Raji (cell line): ENCODE results near the gene CDKN2A.

Experiments
- POLR2A ChIP-seq: IDR thresholded peaks from 2 replicates; pipeline ENCODE4 v1.6.1; 2011; ENCODE audit warnings: low read depth, low read length, control low read depth; ENCODE audit not compliant: insufficient read depth

Gene CDKN2A

DNA sequence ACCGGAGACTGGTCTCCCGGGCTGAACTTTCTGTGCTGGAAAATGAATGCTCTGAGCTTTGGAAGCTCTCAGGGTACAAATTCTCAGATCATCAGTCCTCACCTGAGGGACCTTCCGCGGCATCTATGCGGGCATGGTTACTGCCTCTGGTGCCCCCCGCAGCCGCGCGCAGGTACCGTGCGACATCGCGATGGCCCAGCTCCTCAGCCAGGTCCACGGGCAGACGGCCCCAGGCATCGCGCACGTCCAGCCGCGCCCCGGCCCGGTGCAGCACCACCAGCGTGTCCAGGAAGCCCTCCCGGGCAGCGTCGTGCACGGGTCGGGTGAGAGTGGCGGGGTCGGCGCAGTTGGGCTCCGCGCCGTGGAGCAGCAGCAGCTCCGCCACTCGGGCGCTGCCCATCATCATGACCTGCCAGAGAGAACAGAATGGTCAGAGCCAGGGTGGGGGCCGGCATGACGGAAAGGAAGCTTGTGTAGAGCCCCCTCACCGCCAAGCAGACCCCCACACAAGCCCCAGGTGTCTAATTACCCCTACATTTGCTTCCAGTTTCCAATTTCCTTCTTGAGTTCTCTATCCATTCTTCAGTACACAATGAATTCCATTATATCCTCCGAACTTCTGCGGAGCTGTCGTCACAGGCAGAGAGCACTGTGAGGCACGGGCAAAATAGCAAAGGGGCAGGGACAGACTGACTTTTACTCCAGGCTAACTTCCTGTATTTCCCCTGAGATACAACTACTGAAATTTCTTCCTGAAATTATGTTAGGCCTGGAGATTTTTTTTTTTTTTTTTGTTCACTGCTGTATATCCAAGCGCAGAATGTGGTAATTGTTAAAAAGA, 23.2 kb downstream of the CDKN2A start:
- TF ChIP-seq POLR2A = no peak

DNA sequence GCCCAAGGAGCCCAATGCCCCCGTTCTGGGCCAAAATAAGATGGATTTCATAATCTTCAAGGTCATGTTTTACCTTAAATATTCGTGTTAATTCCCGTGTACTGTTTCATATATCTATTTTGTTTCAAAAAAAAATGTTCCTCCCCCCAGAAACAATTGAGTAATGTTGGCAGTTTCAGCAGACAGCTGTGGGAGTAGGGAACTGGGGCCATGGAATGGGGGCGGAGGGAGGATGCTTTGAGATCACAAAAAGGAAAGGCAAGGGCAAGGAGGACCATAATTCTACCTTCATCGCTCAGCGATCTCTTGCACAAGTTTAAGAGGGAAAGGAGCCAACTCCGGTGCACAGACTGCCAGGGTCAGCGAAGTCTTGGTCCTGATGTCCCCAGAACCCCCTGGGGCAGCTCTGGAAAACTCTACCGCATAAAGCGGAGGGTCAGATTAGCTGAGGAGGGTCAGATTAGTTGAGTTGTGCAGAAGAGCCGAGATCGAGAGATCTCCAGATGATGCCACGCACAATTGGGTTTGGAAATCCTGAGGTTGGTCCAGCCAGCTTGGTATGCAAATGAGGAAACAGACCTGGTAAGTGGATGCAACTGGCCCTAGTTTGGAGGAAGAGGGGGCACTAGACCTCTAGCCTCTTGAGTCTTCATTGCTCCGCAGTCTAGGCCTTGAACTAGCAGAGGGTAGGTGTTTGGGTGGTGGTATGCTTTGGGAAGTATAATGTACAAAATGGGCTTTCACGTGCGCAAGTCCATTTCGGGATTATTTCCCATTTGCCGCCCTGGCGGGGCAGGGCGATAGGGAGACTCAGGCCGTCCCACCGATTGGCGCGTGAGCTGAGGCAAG, 24.0 kb downstream of the CDKN2A start:
- TF ChIP-seq POLR2A = no peak

DNA sequence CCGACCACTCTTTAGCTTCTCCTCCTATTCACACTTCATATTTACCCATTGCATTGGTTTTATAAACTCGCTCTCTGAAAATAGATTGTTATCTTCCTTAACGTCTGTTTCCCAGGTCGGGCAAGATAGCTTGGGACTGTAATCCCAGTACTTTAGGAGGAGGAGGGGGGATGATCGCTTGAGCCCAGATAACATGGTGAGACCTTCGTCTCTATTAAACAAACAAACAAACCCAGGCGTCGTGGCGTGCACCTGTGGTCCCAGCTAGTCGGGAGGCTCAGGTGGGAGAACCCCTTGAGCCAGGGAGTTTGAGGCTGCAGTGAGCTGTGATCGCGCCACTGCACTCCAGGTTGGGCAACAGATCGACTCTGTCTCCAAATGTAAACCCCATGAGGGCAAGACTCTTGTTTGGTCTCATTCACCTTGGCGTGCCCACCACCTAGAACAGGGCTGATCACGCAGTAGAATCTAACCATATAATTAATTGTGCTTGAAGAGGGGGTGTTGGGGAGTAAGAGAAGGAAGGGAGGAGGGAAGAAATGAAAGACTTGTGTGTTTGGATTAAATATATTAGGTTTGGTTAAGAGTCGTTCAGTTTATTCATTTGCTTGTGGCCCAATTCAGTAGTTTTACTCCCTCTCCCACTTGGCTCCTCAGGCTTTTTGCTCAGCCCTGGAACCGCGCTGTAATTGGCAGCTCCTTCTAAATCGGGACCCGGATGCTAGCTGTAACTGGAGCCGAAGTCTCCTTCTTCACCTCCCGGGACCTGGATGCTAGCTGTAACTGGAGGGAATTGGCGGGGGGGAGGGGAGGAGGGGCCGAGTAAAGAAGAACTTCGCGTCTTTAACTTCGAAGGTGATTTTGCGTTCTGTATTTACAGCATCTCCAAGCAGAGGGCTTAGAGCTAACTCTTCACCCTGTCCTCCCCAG, 24.9 kb downstream of the CDKN2A start:
- no peak for TF ChIP-seq POLR2A

DNA sequence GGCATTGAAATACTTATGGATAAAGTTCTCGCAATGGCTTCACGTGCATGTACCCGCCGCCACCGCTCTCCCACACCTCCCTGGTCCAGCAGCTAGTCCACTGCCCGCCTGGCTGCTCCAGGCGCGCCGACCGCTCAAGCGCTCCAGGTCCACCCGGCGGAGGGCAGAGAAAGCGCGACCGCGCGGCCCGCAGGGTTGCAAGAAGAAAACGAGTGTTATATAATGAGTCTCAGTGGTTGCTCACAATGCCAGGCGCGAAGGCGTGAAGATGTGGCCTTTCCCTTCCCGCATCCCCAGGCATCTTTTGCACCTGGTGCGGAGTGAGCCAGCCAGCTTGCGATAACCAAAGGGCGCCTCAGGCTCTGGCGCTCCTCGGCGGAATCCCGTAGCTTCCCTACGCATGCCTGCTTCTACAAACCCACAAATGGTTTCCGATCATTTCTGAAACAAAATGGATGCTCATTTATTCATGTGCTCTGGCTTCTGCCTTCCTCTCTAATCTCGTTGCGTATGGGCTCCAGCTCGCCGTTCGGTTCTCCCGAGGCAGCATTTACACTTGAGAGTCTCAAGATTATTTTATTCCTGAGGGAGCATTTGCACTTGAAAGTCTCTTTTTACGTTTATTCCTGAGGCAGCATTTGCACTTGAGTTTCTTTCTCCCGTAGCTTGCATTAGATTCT, 25.7 kb downstream of the CDKN2A start:
- TF ChIP-seq POLR2A = no peak

DNA sequence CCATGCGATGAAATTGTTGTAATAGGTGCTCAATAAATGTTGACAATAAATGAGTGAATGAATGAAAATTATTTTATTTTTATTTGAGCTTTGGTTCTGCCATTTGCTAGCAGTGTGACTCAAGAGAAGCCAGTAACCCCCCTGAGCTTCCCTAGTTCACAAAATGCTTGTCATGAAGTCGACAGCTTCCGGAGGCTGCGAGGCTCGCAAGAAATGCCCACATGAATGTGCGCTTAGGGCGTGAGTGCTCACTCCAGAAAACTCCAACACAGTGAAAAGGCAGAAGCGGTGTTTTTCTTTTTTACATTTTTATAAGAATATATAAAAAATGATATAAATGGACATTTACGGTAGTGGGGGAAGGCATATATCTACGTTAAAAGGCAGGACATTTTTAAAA, 26.5 kb downstream of the CDKN2A start:
- no peak for TF ChIP-seq POLR2A

DNA sequence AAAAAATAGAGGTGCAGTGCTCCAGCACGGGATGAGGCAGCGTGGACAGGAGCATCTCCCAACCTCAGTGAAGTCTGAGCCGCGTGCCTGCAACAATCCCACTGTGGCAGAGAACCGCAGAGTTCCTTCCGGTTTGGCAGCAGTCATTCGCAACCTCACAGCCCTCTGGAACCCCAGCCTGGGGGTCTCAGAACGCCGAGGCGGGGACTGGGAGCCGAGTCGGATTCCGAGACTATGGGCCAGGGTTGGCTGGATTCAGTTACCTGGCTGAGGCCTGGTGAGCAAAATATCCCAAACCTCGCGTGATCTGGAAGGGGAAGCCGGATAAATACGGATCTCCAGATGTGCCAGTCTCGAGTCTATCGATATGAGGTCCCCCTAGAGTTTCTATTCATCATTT, 27.0 kb downstream of the CDKN2A start:
- TF ChIP-seq POLR2A = no peak

DNA sequence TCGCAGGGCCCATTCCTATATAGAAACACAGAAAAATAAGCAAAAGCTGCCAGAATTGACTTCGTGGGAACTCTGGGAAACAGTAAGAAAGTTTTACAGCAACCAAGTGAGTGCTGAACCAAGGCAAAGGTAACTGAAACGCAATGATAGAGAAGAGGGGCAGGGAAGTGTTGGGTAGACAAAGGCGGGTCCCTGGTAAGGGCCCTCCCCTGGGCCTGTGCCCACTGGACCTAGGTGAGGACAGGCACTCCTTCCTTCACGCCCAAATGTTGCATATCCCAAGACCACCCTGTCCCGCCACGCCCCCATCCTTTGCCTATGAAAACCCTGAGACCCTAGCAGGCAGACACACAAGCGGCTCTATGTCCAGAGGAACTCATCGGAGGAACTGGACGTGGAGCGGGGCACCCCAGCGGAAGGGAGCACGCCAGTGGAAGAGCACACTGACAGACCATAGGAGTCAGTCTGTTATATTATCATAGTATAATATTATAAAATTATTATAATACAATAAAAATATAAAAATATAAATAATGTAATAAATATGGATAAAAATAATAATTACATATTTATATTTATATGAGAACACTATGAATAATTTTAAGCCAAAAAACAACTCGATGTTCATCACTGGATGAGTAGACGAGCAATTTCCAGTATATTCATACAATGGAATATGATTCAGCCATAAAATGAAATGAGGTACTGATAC, 27.9 kb downstream of the CDKN2A start:
- TF ChIP-seq POLR2A = no peak

DNA sequence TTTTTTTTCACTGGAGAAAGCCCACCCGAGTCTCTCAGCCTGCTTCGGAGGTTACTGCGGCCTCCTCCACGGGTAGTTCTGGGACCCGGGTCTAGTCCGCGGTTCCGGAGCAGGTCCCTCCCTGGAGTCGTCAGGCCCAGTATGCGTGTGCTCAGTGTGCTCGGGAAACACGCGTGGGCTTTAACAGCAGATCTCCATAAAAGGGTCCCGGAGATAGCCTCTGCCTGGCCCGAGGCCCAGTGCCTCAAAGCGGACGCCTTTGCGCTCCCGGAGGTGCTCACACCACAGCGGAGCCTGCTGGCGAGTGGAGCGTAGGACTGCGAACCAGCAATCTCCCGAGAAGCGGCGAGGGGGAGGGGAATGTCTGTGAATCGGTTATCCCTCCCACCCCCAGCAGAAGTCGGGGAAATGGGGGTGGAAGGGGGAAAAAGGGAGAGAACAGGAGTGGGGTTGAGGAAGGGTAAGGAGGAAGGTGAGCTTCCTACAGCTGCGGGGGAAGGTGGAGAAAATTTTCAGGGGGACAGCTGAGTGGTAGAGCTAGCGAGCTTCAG, 28.7 kb downstream of the CDKN2A start:
- no peak for TF ChIP-seq POLR2A

DNA sequence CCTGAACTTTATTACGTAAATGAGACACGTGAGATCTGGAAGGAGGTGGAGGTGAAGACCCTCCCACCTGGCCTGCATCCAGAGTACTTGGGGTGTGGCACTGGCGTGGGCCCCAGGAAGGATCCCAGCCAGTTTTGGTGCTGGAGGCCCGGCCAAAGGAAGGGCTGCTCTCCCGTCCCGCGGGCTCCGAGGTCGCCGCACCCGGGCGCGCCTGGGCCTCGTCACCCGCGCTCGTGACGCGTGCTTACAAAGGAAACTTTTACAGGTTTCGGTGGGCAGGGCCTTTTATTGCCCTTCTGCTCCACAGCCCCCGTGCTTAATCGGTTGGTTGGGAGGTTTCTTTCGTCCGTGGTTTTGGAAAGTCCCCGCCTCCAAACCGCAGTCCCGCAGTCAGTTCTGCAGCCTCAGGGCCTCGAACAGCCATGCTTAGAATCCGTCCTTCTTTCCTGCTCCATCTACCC, 29.2 kb downstream of the CDKN2A start:
- TF ChIP-seq POLR2A = no peak

DNA sequence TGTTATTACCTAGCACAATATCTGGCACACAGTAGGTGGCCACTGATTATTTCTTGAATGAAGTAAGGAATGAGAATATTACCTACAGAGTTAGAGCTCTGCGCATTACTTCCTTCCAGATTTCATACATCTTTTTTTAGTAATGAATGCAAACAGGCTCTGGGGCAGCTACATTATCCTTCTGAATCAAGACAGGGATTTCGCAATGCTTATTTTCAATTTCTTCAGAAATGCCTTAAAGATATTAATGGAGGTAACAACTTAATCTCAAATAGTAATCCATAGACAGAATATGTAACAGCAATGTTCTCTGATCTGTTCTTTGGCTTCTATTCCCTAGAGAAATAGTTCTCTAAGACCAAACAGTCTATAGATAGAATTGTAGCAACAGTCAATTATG, 32.6 kb downstream of the CDKN2A start:
- TF ChIP-seq POLR2A = no peak

DNA sequence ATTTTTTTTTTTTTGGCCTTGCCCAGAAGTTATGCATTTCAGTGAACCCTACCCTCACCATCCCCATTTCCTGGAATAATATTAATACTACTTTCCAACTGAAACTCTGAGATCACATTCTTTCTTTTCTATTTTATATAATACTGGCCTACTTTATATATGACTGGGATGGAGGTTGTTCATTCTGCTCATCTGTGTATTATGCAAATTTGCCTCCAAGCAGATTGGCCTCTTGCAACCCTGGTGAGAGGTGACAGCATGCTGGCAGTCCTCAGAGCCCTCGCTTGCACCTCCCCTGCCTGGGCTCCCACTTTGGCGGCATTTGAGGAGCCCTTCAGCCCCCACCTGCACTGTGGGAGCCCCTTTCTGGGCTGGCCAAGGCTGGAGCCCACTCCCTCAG, 35.4 kb downstream of the CDKN2A start:
- no peak for TF ChIP-seq POLR2A

DNA sequence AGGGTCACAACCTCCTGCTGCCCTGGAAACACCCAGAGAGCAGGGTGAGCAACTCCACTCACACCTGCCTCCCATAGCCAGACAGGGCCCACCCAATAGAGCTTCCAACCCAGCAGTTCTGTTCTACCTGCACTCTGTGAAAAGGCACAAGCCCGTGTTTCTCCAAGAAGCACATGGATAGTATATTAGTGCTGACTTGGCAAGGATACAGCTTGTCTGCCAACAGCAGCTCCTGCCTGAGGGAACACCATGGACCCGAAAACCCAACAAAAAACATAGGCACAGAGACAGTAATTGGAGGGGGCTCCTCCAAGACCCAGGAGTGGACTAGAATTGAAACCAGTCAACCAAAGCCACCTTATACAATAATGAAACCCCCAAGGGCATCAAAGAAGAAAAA, 48.6 kb downstream of the CDKN2A start:
- TF ChIP-seq POLR2A = no peak

DNA sequence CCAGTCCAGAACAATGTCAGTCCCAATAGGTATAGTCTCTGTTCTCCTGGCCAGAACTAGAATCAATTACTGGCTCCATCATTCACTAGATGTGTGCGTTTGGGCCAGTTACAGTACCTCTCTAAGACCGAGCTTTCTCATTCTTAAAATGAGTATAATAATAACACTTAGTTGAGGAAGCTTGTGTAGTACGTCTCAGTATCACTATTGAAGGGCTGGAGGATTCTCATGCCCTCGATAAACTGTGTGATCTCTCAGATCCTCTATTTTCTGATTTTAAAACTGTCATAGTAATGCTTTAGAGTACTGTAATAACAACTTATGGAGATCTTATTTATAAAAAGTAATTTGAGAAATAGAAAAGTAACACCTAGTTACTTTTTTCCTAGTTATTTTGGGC, 50.7 kb downstream of the CDKN2A start:
- no peak for TF ChIP-seq POLR2A
